HepG2 (cell line): ENCODE data around the gene TMEM184B. TPM values are rescaled to one million over a fixed set of nuclear protein-coding genes. Genes with fewer than 3 reads are reported as not detected.

Experiments
- ARID2 ChIP-seq: sonication (generic); formaldehyde crosslinking; IDR thresholded peaks from 2 replicates; pipeline ENCODE4 v1.8.1; 2022; ENCODE audit warnings: mild to moderate bottlenecking, missing genetic modification reagents, borderline replicate concordance
- FLYWCH1 ChIP-seq: sonication (generic); formaldehyde crosslinking; IDR thresholded peaks from 2 replicates; pipeline ENCODE4 v1.8.1; 2023; ENCODE audit warnings: mild to moderate bottlenecking, missing genetic modification reagents
- GATAD2A ChIP-seq: IDR thresholded peaks from 2 replicates; pipeline ENCODE4 v1.6.1; 2016
- KAT8 ChIP-seq: IDR thresholded peaks from 2 replicates; pipeline ENCODE4 v1.6.1; 2016; ENCODE audit warnings: missing genetic modification reagents, missing compliant biosample characterization
- KLF15 ChIP-seq: sonication (generic); formaldehyde crosslinking; IDR thresholded peaks from 2 replicates; pipeline ENCODE4 v1.8.1; 2023; ENCODE audit warnings: borderline replicate concordance, mild to moderate bottlenecking, inconsistent platforms, missing genetic modification reagents, mixed read lengths
- MED8 ChIP-seq: sonication (generic); formaldehyde crosslinking; IDR thresholded peaks from 2 replicates; pipeline ENCODE4 v1.8.1; 2023; ENCODE audit warnings: mild to moderate bottlenecking, missing genetic modification reagents; ENCODE audit not compliant: insufficient replicate concordance
- NFIB ChIP-seq: sonication (generic); formaldehyde crosslinking; IDR thresholded peaks from 2 replicates; pipeline ENCODE4 v1.9.0; 2021; ENCODE audit warnings: missing genetic modification reagents, mild to moderate bottlenecking, borderline replicate concordance
- PHF21A ChIP-seq: sonication (generic); formaldehyde crosslinking; IDR thresholded peaks from 2 replicates; pipeline ENCODE4 v1.5.0; 2020; ENCODE audit warnings: mild to moderate bottlenecking, missing genetic modification reagents
- RORA ChIP-seq: sonication (generic); formaldehyde crosslinking; IDR thresholded peaks from 2 replicates; pipeline ENCODE4 v1.5.0; 2020; ENCODE audit warnings: mild to moderate bottlenecking, missing genetic modification reagents, moderate library complexity
- TBX3 ChIP-seq: fragments of 450-650 bp; IDR thresholded peaks from 2 replicates; pipeline ENCODE4 v1.6.1; 2017; ENCODE audit warnings: antibody characterized with exemption, mild to moderate bottlenecking, inconsistent platforms, borderline replicate concordance
- ZNF317 ChIP-seq: sonication (generic); formaldehyde crosslinking; IDR thresholded peaks from 2 replicates; pipeline ENCODE4 v1.5.0; 2020; ENCODE audit warnings: mild to moderate bottlenecking, missing genetic modification reagents
- ZNF331 ChIP-seq: sonication (generic); formaldehyde crosslinking; IDR thresholded peaks from 2 replicates; pipeline ENCODE4 v1.4.0; 2020; ENCODE audit warnings: missing genetic modification reagents
- ZNF335 ChIP-seq: sonication (generic); formaldehyde crosslinking; IDR thresholded peaks from 2 replicates; pipeline ENCODE4 v1.4.0; 2020; ENCODE audit warnings: missing genetic modification reagents
- ZNF703 ChIP-seq: sonication (generic); formaldehyde crosslinking; IDR thresholded peaks from 2 replicates; pipeline ENCODE4 v1.5.1; 2020; ENCODE audit warnings: missing genetic modification reagents, mild to moderate bottlenecking, moderate library complexity, borderline replicate concordance
- ZNF780A ChIP-seq: sonication (generic); formaldehyde crosslinking; IDR thresholded peaks from 2 replicates; pipeline ENCODE4 v1.8.0; 2022; ENCODE audit warnings: mild to moderate bottlenecking, missing genetic modification reagents, moderate library complexity
- ZSCAN21 ChIP-seq: sonication (generic); formaldehyde crosslinking; IDR thresholded peaks from 2 replicates; pipeline ENCODE4 v1.8.0; 2022; ENCODE audit warnings: mild to moderate bottlenecking, missing genetic modification reagents, moderate library complexity, borderline replicate concordance
- ZSCAN22 ChIP-seq: sonication (generic); formaldehyde crosslinking; IDR thresholded peaks from 2 replicates; pipeline ENCODE4 v1.4.0; 2020; ENCODE audit warnings: mild to moderate bottlenecking, missing genetic modification reagents
- polyA plus RNA-seq, 8 experiments: library from polyadenylated mRNA; depleted of rRNA in 3 of 8; stranded (reverse) in 7 of 8; unstranded in 1 of 8; fragments of >200 nt; fragmentation: Illumina TruSeq in 4 of 8; extraction: Trizol in 4 of 8; gene quantifications; 2 replicates each; pipeline versions ENCODE4 v1.2.1 to v1.2.3, GENCODE V29; 2011 to 2016; ENCODE audit warnings: low read depth in 4 of 8, missing spikeins in 1 of 8, mixed read lengths in 1 of 8; ENCODE audit not compliant: insufficient read depth in 1 of 8
- total RNA-seq, 5 experiments: library from RNA; depleted of rRNA; stranded (reverse); fragments of >200 nt; fragmentation: Illumina TruSeq; extraction: Trizol; gene quantifications; 2 replicates each; pipeline ENCODE4 v1.2.3, GENCODE V29; 2016; ENCODE audit warnings: low read depth in 1 of 5
- TF ChIP-seq, protein P1 (sequence below): sonication (generic); formaldehyde crosslinking; IDR thresholded peaks from 2 replicates; pipeline ENCODE4 v1.4.0; 2020; ENCODE audit warnings: mild to moderate bottlenecking, missing genetic modification reagents
- TF ChIP-seq, protein P2 (sequence below): sonication (generic); formaldehyde crosslinking; IDR thresholded peaks from 2 replicates; pipeline ENCODE4 v1.9.0; 2021; ENCODE audit warnings: mild to moderate bottlenecking, missing genetic modification reagents

The TMEM184B gene
- total and polyA plus RNA-seq, 2 of the 13 experiments (the other 11 are each of a cell fraction or from before 2014, with no cell fraction given), result 15.9 to 16.0 TPM

- TF ChIP-seq ZNF335 (CRISPR knock-in tag) (no peak), ZSCAN21 (CRISPR knock-in tag) (no peak), FLYWCH1 (CRISPR knock-in tag) (no peak), ZNF317 (CRISPR knock-in tag) (no peak), NFIB (CRISPR knock-in tag) (no peak), TBX3 (no peak), RORA (no peak), ZSCAN22 (no peak), KLF15 (CRISPR knock-in tag) (no peak), ARID2 (CRISPR knock-in tag) (no peak), ZNF780A (CRISPR knock-in tag) (no peak), GATAD2A (CRISPR knock-in tag) (0 out of 2 replicates have a peak, but pooled peaks have one; percentile 20), ZNF331 (CRISPR knock-in tag) (no peak), ZNF703 (CRISPR knock-in tag) (no peak), KAT8 (no peak), MED8 (CRISPR knock-in tag) (no peak), PHF21A (CRISPR knock-in tag) (no peak)
- TF ChIP-seq, protein P1, sequence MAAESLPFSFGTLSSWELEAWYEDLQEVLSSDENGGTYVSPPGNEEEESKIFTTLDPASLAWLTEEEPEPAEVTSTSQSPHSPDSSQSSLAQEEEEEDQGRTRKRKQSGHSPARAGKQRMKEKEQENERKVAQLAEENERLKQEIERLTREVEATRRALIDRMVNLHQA (CRISPR knock-in tag), result no peak
- TF ChIP-seq, protein P2, sequence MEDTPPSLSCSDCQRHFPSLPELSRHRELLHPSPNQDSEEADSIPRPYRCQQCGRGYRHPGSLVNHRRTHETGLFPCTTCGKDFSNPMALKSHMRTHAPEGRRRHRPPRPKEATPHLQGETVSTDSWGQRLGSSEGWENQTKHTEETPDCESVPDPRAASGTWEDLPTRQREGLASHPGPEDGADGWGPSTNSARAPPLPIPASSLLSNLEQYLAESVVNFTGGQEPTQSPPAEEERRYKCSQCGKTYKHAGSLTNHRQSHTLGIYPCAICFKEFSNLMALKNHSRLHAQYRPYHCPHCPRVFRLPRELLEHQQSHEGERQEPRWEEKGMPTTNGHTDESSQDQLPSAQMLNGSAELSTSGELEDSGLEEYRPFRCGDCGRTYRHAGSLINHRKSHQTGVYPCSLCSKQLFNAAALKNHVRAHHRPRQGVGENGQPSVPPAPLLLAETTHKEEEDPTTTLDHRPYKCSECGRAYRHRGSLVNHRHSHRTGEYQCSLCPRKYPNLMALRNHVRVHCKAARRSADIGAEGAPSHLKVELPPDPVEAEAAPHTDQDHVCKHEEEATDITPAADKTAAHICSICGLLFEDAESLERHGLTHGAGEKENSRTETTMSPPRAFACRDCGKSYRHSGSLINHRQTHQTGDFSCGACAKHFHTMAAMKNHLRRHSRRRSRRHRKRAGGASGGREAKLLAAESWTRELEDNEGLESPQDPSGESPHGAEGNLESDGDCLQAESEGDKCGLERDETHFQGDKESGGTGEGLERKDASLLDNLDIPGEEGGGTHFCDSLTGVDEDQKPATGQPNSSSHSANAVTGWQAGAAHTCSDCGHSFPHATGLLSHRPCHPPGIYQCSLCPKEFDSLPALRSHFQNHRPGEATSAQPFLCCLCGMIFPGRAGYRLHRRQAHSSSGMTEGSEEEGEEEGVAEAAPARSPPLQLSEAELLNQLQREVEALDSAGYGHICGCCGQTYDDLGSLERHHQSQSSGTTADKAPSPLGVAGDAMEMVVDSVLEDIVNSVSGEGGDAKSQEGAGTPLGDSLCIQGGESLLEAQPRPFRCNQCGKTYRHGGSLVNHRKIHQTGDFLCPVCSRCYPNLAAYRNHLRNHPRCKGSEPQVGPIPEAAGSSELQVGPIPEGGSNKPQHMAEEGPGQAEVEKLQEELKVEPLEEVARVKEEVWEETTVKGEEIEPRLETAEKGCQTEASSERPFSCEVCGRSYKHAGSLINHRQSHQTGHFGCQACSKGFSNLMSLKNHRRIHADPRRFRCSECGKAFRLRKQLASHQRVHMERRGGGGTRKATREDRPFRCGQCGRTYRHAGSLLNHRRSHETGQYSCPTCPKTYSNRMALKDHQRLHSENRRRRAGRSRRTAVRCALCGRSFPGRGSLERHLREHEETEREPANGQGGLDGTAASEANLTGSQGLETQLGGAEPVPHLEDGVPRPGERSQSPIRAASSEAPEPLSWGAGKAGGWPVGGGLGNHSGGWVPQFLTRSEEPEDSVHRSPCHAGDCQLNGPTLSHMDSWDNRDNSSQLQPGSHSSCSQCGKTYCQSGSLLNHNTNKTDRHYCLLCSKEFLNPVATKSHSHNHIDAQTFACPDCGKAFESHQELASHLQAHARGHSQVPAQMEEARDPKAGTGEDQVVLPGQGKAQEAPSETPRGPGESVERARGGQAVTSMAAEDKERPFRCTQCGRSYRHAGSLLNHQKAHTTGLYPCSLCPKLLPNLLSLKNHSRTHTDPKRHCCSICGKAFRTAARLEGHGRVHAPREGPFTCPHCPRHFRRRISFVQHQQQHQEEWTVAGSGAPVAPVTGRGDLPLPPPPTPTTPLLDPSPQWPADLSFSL (CRISPR knock-in tag), result no peak
Observed at GRCh38 chr22:38191731-38192474, 80.9 kb downstream of the TMEM184B start (continued).
